Fibroblast of pulmonary artery (primary cell): ENCODE measurements around the gene MFAP4.

ENCODE experiments used
- DNase-seq: peaks from one replicate; pipeline ENCODE4 v3.0.0-alpha.2; 2010; ENCODE audit warnings: low read depth
- H3K4me3 ChIP-seq: replicated peaks from 2 replicates; pipeline ENCODE4 v1.5.1; 2011; ENCODE audit warnings: low read depth, mild to moderate bottlenecking, control low read depth, low read length, moderate library complexity
- TF ChIP-seq, protein P1 (sequence below): IDR thresholded peaks from 2 replicates; pipeline ENCODE4 v1.5.1; 2011; ENCODE audit warnings: mild to moderate bottlenecking, control low read depth, low read length, inconsistent platforms; ENCODE audit errors: missing control alignments

MFAP4 gene

DNA sequence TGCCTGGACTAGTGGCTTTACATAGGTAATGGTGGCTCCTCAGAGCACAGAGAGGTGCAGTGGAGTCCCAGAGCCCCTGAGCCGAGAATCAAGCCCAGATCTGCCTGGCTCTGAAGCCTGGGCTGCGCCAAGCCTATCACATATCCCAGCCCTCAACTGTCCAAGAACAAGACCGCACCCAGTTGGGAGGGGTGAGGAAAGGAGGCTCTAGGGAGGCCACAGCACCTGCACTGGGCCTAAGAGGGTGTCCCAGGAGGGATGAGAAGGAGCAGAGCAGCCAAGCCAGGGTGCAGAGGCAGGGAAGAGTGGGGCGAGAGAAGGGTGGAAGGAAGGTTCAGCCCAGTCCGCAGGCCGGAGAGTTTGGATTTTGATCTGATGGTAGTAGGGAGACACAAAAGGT lies 23.1 kb upstream of the MFAP4 start:
- DNase-seq, result no peak
- TF ChIP-seq, protein P1, sequence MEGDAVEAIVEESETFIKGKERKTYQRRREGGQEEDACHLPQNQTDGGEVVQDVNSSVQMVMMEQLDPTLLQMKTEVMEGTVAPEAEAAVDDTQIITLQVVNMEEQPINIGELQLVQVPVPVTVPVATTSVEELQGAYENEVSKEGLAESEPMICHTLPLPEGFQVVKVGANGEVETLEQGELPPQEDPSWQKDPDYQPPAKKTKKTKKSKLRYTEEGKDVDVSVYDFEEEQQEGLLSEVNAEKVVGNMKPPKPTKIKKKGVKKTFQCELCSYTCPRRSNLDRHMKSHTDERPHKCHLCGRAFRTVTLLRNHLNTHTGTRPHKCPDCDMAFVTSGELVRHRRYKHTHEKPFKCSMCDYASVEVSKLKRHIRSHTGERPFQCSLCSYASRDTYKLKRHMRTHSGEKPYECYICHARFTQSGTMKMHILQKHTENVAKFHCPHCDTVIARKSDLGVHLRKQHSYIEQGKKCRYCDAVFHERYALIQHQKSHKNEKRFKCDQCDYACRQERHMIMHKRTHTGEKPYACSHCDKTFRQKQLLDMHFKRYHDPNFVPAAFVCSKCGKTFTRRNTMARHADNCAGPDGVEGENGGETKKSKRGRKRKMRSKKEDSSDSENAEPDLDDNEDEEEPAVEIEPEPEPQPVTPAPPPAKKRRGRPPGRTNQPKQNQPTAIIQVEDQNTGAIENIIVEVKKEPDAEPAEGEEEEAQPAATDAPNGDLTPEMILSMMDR, result no peak

DNA sequence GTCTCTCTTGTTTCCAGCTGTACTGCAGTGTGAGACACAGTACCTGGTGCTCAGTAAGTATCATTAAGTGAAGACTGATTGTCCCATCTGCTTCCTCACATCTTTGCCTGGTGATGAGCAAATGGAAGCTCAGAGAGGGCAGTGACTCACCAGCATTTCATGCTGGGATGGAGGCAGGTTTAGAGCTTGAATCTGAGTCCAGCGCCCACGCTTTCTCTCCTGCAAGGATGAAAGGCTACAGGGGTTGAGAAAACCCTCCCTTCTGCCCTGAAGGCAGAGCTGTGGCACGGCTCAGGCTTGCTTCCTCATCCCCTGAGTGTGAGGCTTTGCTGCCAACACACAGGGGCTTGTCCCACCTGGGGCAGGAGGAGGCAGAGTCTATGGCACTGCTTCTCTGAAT lies 22.5 kb upstream of the MFAP4 start:
- no peak overlapping the region for H3K4me3 ChIP-seq
- TF ChIP-seq, protein P1, result no peak
- DNase-seq, result no peak

More for the DNA sequence above, 23.1 kb upstream of the MFAP4 start:
- no peak overlapping the region for H3K4me3 ChIP-seq

- TF ChIP-seq, protein P1, result no peak
- no peak for DNase-seq
- H3K4me3 ChIP-seq, result no peak overlapping the region
Measured at GRCh38 chr17:19409066-19409465, 22.1 kb upstream of the MFAP4 start.

GRCh38 chr17:19408346-19408710 lies 21.3 kb upstream of the MFAP4 start:
- no peak overlapping the region for H3K4me3 ChIP-seq
- TF ChIP-seq, protein P1, result no peak
- no peak for DNase-seq

DNA sequence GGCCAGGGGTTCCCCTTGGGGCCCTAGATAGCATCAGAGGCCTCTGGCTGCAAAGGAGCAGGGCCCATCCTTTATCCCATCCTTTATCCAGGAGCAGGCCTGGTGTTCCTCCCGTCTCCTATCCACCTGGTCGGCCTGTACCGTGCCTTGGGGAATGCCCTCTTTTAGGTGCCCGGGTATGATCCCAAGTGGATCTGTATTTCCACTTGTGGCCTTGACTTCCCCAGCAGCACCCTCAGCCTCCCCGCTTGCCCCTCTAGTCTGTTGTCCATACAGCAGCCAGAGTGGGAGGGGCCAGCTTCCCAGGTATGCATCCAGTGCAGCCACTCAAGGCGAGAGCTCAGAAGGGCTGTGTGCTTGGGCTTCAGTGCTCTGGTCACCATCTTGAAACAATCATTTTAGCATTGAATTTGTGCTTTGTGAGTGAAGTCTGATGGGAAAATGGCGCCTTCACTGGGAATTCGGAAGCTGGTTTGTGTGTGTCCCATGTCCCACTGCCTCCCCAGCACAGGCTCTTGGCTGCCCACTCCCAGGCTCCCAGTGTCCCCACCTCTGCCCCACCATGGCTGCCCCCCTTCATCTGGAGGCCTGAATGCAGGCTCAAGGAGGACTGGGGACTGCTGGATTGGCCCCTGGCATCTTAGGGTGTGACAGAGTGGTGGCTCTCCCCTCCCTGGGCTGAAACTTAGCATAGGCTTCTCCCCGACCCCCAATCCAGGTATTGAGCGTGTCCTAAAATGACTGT lies 20.8 kb upstream of the MFAP4 start:
- no peak overlapping the region for H3K4me3 ChIP-seq
- DNase-seq, result no peak
- TF ChIP-seq, protein P1, result no peak

GRCh38 chr17:19405114-19405513 lies 18.1 kb upstream of the MFAP4 start:
- TF ChIP-seq, protein P1, result no peak
- no peak overlapping the region for H3K4me3 ChIP-seq
- no peak for DNase-seq

DNA sequence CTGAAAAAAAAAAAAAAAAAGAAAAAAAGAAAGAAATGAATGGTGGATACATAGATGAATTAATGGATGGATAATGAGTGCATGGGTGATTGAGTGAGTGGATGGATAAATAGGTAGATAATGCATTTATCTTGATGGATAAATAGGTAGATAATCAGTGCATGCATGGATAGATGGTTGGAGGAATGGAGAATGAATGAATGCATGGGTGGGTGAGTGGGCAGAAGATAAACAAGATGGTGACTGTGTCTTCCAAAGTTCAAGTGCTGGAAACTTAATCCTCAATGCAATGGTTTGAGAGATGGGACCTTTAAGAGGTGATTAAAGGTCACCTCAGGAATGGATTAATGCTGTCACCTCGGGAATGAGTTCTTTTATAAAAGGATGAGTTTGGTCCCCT lies 17.3 kb upstream of the MFAP4 start:
- no peak for DNase-seq

More for the DNA sequence above, 17.3 kb upstream of the MFAP4 start:
- TF ChIP-seq, protein P1, result no peak
- H3K4me3 ChIP-seq, result no peak overlapping the region
